GM12878 (cell line): ENCODE measurements around the gene NCKIPSD. TPM values are rescaled to one million over a fixed set of nuclear protein-coding genes. Genes with fewer than 3 reads are reported as not detected.

Source experiments
- ATF3 ChIP-seq: IDR thresholded peaks from 2 replicates; pipeline ENCODE4 v1.6.1; 2011; ENCODE audit warnings: low read depth, mild to moderate bottlenecking, low read length, moderate library complexity, borderline replicate concordance; ENCODE audit errors: extremely low read depth
- BACH1 ChIP-seq: fragments of 450-650 bp; IDR thresholded peaks from 2 replicates; pipeline ENCODE4 v1.6.1; 2017; ENCODE audit warnings: mild to moderate bottlenecking, borderline replicate concordance
- CREM ChIP-seq: IDR thresholded peaks from 2 replicates; pipeline ENCODE4 v1.6.1; 2014; ENCODE audit warnings: antibody characterized with exemption, low read depth
- DPF2 ChIP-seq: fragments of 450-650 bp; IDR thresholded peaks from 2 replicates; pipeline ENCODE4 v1.6.1; 2017; ENCODE audit warnings: mild to moderate bottlenecking
- E2F4 ChIP-seq: IDR thresholded peaks from 2 replicates; pipeline ENCODE4 v1.6.1; 2012; ENCODE audit warnings: low read depth, low read length, improper control_type of control experiment
- EP300 ChIP-seq, 2 experiments: fragments of 150-350 bp in 1 of 2; IDR thresholded peaks; 2 replicates each; pipeline ENCODE4 v1.6.1; 2011 to 2012; ENCODE audit warnings: low read depth in 2 of 2, low read length in 2 of 2, borderline replicate concordance in 1 of 2, improper control_type of control experiment in 1 of 2, inconsistent platforms in 1 of 2; ENCODE audit not compliant: control insufficient read depth in 1 of 2
- EZH2 ChIP-seq: IDR thresholded peaks from 2 replicates; pipeline ENCODE4 v1.6.1; 2012; ENCODE audit warnings: low read depth, mild to moderate bottlenecking, control low read depth, inconsistent platforms, low read length, borderline replicate concordance; ENCODE audit not compliant: control insufficient read depth
- FOXK2 ChIP-seq: fragments of 450-650 bp; IDR thresholded peaks from 2 replicates; pipeline ENCODE4 v1.6.1; 2017; ENCODE audit warnings: mild to moderate bottlenecking, moderate library complexity
- JUND ChIP-seq: IDR thresholded peaks from 2 replicates; pipeline ENCODE4 v1.6.1; 2012; ENCODE audit warnings: low read depth, mild to moderate bottlenecking, low read length, improper control_type of control experiment, moderate library complexity
- KAT2A ChIP-seq: conservative IDR thresholded peaks from 2 replicates; pipeline ENCODE4 v1.6.1; 2011; ENCODE audit warnings: low read depth, low read length; ENCODE audit not compliant: control insufficient read depth
- LARP7 ChIP-seq: fragments of 450-650 bp; IDR thresholded peaks from 2 replicates; pipeline ENCODE4 v1.6.1; 2017; ENCODE audit warnings: mild to moderate bottlenecking
- MAX ChIP-seq: IDR thresholded peaks from 2 replicates; pipeline ENCODE4 v1.6.1; 2012; ENCODE audit warnings: low read depth, low read length, improper control_type of control experiment
- MEF2B ChIP-seq: fragments of 450-650 bp; IDR thresholded peaks from 2 replicates; pipeline ENCODE4 v1.6.1; 2018; ENCODE audit warnings: mild to moderate bottlenecking, moderate library complexity; ENCODE audit not compliant: partially characterized antibody, poor library complexity, severe bottlenecking
- MYB ChIP-seq: fragments of 150-350 bp; IDR thresholded peaks from 2 replicates; pipeline ENCODE4 v1.6.1; 2014; ENCODE audit warnings: mild to moderate bottlenecking, low read depth, low read length, borderline replicate concordance
- NFYB ChIP-seq: IDR thresholded peaks from 2 replicates; pipeline ENCODE4 v1.6.1; 2011; ENCODE audit warnings: low read depth, mild to moderate bottlenecking, low read length, improper control_type of control experiment, moderate library complexity; ENCODE audit not compliant: insufficient read depth
- NR2C2 ChIP-seq: IDR thresholded peaks from 2 replicates; pipeline ENCODE4 v1.6.1; 2011; ENCODE audit warnings: borderline replicate concordance, low read depth; ENCODE audit not compliant: control insufficient read depth, insufficient read length
- NRF1 ChIP-seq: conservative IDR thresholded peaks from 2 replicates; pipeline ENCODE4 v1.6.1; 2011; ENCODE audit warnings: mild to moderate bottlenecking, low read depth, low read length, improper control_type of control experiment
- POLR2A ChIP-seq: IDR thresholded peaks from 2 replicates; pipeline ENCODE4 v1.6.1; 2011; ENCODE audit warnings: low read depth, mild to moderate bottlenecking, low read length
- POLR2AphosphoS2 ChIP-seq: IDR thresholded peaks from 2 replicates; pipeline ENCODE4 v1.6.1; 2011; ENCODE audit warnings: low read depth, mild to moderate bottlenecking, low read length, improper control_type of control experiment, moderate library complexity
- POLR2AphosphoS5 ChIP-seq: IDR thresholded peaks from 2 replicates; pipeline ENCODE4 v1.6.1; 2011; ENCODE audit warnings: mild to moderate bottlenecking, low read length, inconsistent platforms
- RAD21 ChIP-seq: IDR thresholded peaks from 2 replicates; pipeline ENCODE4 v1.6.1; 2011; ENCODE audit warnings: mild to moderate bottlenecking, low read depth, low read length, moderate library complexity; ENCODE audit not compliant: insufficient read depth
- RCOR1 ChIP-seq: conservative IDR thresholded peaks from 2 replicates; pipeline ENCODE4 v1.6.1; 2012; ENCODE audit warnings: low read depth, low read length, improper control_type of control experiment
- REST ChIP-seq: IDR thresholded peaks from 2 replicates; pipeline ENCODE4 v1.6.1; 2012; ENCODE audit warnings: mild to moderate bottlenecking, low read depth, low read length
- SUPT20H ChIP-seq: IDR thresholded peaks from 2 replicates; pipeline ENCODE4 v1.6.1; 2011; ENCODE audit warnings: low read depth, mild to moderate bottlenecking, low read length, moderate library complexity, borderline replicate concordance; ENCODE audit not compliant: control insufficient read depth
- TCF7 ChIP-seq: IDR thresholded peaks from 2 replicates; pipeline ENCODE4 v1.6.1; 2014; ENCODE audit warnings: antibody characterized with exemption, borderline replicate concordance
- ZNF207 ChIP-seq: fragments of 450-650 bp; IDR thresholded peaks from 2 replicates; pipeline ENCODE4 v1.6.1; 2014; ENCODE audit warnings: antibody characterized with exemption, mild to moderate bottlenecking, borderline replicate concordance
- ZSCAN29 ChIP-seq: fragments of 450-650 bp; IDR thresholded peaks from 2 replicates; pipeline ENCODE4 v1.6.1; 2017; ENCODE audit warnings: mild to moderate bottlenecking, moderate library complexity
- polyA plus RNA-seq, 11 experiments: library from polyadenylated mRNA; depleted of rRNA in 4 of 11; unstranded in 6 of 11; stranded (reverse) in 5 of 11; fragments of >200 nt; fragmentation: Nextera tagmentation in 4 of 11; fragmentation: Illumina TruSeq in 1 of 11; extraction: Ambion mirVana in 4 of 11; extraction: Trizol in 1 of 11; gene quantifications; 1 replicate in 1 of 11; 2 replicates in 10 of 11; pipeline versions ENCODE4 v1.2.1 to v1.2.3, GENCODE V29; 2011 to 2016; ENCODE audit warnings: inconsistent platforms in 2 of 11, missing spikeins in 2 of 11, low read depth in 1 of 11
- total RNA-seq, 4 experiments: library from RNA; depleted of rRNA in 3 of 4; stranded (reverse); fragments of >200 nt in 3 of 4; fragmentation: Illumina TruSeq in 1 of 4; extraction: Trizol in 1 of 4; gene quantifications; 2 replicates each; pipeline versions ENCODE4 v1.2.1 to v1.2.3, GENCODE V29; 2013 to 2021

The NCKIPSD gene
- total and polyA plus RNA-seq, 10 of the 15 experiments (the other 5 are each of a cell fraction or from before 2014, with no cell fraction given): 0.93 to 31.6 (median 15.2) TPM

- TF ChIP-seq NRF1: no peak
- no peak for TF ChIP-seq TCF7
- TF ChIP-seq EZH2: no peak
- peak; percentile 59; the same call in 1 of the 2 replicates for TF ChIP-seq REST
- TF ChIP-seq NR2C2: no peak
- TF ChIP-seq MYB: no peak
- TF ChIP-seq RAD21: no peak
- TF ChIP-seq ZNF207: no peak
- no peak; the same call in 1 of the 2 replicates for TF ChIP-seq POLR2AphosphoS5
- no peak for TF ChIP-seq BACH1
- peak; percentile 45; the same call in 1 of the 2 replicates for TF ChIP-seq POLR2A
- TF ChIP-seq KAT2A: no peak
- no peak for TF ChIP-seq DPF2
- TF ChIP-seq CREM: no peak
- no peak for TF ChIP-seq ATF3
- no peak for TF ChIP-seq MAX
- TF ChIP-seq JUND: peak; percentile 93
- no peak for TF ChIP-seq NFYB
- no peak for TF ChIP-seq MEF2B
- no peak for TF ChIP-seq E2F4
- peak; percentile 91 for TF ChIP-seq FOXK2
- no peak for TF ChIP-seq RCOR1
- TF ChIP-seq EP300 (IDR thresholded peaks at IDR 0.05; ENCODE audit: borderline replicate concordance in 1 of 2, control insufficient read depth in 1 of 2, low read depth in 2 of 2, low read length in 2 of 2): no peak
- no peak for TF ChIP-seq SUPT20H
- no peak for TF ChIP-seq POLR2AphosphoS2
- TF ChIP-seq LARP7: no peak
- no peak for TF ChIP-seq ZSCAN29
These were observed 22.8 kb downstream of the NCKIPSD start, which contains the start of gene CELSR3 (continued) for GRCh38 chr3:48662753-48663488.
